ENCODE measurements around the gene OARD1. TPM values are rescaled to one million over a fixed set of nuclear protein-coding genes. Genes with fewer than 3 reads are reported as not detected.

OARD1 gene
- total RNA-seq (2021; fragmentation: NEBNext Ultra II Directional; extraction: Animal tissue kit (Norgen Biotek cat#: 25700)) (35.1 and 35.8 TPM in 2 replicates), polyA plus RNA-seq (2011; rRNA removed) (10.0 and 16.8 TPM in 2 replicates), polyA minus RNA-seq (2011; rRNA and poly(A)+ RNA removed) (12.1 and 14.3 TPM in 2 replicates)
- polyA plus RNA-seq (2011; cell fraction: cytosol; rRNA removed) = 23.6 TPM
- 17.7 TPM for polyA plus RNA-seq (2011; cell fraction: nucleus; rRNA removed)
- polyA plus RNA-seq (2012, experiment 1 of 2) = 39.9 to 57.0 TPM (median 45.3 TPM) in 4 replicates
- polyA plus RNA-seq (2012, experiment 2 of 2) = 14.5 TPM
- polyA plus RNA-seq (2013, experiment 1 of 2) = 39.3 TPM
- 38.0 TPM for polyA plus RNA-seq (2013, experiment 2 of 2)
- 6.8 TPM for polyA minus RNA-seq (2011; cell fraction: cytosol; rRNA and poly(A)+ RNA removed)
- polyA minus RNA-seq (2011; cell fraction: nucleus; rRNA and poly(A)+ RNA removed) = 31.0 TPM
- long read RNA-seq, experiment 1, transcript OARD1-210 (6 exons, 3,330 nt) = minor isoform, 8 of 44 reads
- long read RNA-seq, experiment 1, transcript OARD1-202 (6 exons, 1,337 nt) = major isoform, 11 of 44 reads
- long read RNA-seq, experiment 1, partial matches to known transcripts = 2 of 44 reads
- long read RNA-seq, experiment 1, other reads (novel, unspliced or antisense) = 12 of 44 reads
- long read RNA-seq, experiment 2, transcript OARD1-202 (6 exons, 1,337 nt) = minor isoform, 19 of 63 reads
- long read RNA-seq, experiment 2, transcript OARD1-210 (6 exons, 3,330 nt) = major isoform, 31 of 63 reads
- long read RNA-seq, experiment 2, partial matches to known transcripts = 0 of 63 reads
- long read RNA-seq, experiment 2, other reads (novel, unspliced or antisense) = 6 of 63 reads

- Histone ChIP-seq H3K79me2 (ENCODE audit: control insufficient read depth in 1 of 2, insufficient read depth in 2 of 2, low read length in 2 of 2) (peaks cover 26 to 36% of the 10 kb centered on the region in 2 experiments), H3K56ac (replicated peaks; ENCODE audit: insufficient read length, low read depth, low read length) (peak within 1 kb of the TSS; percentile 97), H3K27me3 (replicated peaks in 1 of 4; ENCODE audit: control insufficient read depth in 3 of 4, extremely low read depth in 1 of 4, insufficient read depth in 3 of 4, low read length in 3 of 4) (no peaks in the 10 kb centered on the region), H3K23ac (ENCODE audit: insufficient read length) (peak within 1 kb of the TSS; percentile 18), H3K4me1 (replicated peaks in 1 of 4; ENCODE audit: control insufficient read depth in 3 of 4, insufficient read depth in 4 of 4, low read length in 3 of 4) (peaks cover 2 to 5% (median 4%) of the 10 kb centered on the region in 4 experiments; a peak in 3 of 7 replicates), H2AFZ (ENCODE audit: low read length) (peak within 1 kb of the TSS; percentile 65), H3K23me2 (ENCODE audit: low read depth, low read length) (peaks cover 11% of the 10 kb centered on the region), H4K8ac (ENCODE audit: extremely low read depth, insufficient read depth, low read length) (peak within 1 kb of the TSS; percentile 97), H4K91ac (replicated peaks; ENCODE audit: insufficient read length, low read length) (peak within 1 kb of the TSS; percentile 87), H2BK12ac (ENCODE audit: low read depth, low read length) (no peak within 1 kb of the TSS), H4K20me1 (replicated peaks in 1 of 2; ENCODE audit: control insufficient read depth in 1 of 2, insufficient read depth in 2 of 2, low read length in 2 of 2) (peaks cover 0 to 7% of the 10 kb centered on the region in 2 experiments), H3K9me3 (ENCODE audit: insufficient read depth in 2 of 2, low read depth in 1 of 2, low read length in 1 of 2) (no peaks in the 10 kb centered on the region), H2BK5ac (ENCODE audit: low read depth, low read length) (peak within 1 kb of the TSS; percentile 98), H2BK15ac (ENCODE audit: low read length) (no peak within 1 kb of the TSS), H2AK5ac (ENCODE audit: low read depth, low read length) (no peak within 1 kb of the TSS), H3K9ac (replicated peaks in 1 of 4; ENCODE audit: extremely low read depth in 1 of 4, low read depth in 3 of 4, low read length in 3 of 4) (peak within 1 kb of the TSS; percentile 86 to 94 (median 93)), H3K18ac (ENCODE audit: extremely low read depth, low read length) (peak within 1 kb of the TSS; percentile 96), H2BK120ac (replicated peaks; ENCODE audit: low read depth, low read length) (no peak within 1 kb of the TSS), H2BK20ac (ENCODE audit: low read length) (0 out of 2 replicates have a peak within 1 kb of the TSS, but pooled peaks have one; percentile 44), H4K5ac (ENCODE audit: insufficient read length, low read depth, low read length) (peak within 1 kb of the TSS; percentile 91), H3K4me3 (ENCODE audit: extremely low read depth in 1 of 4, insufficient read depth in 2 of 4, low read depth in 3 of 4, low read length in 4 of 4) (peak within 1 kb of the TSS; percentile 83 to 96 (median 92)), H3K27ac (ENCODE audit: low read depth, low read length) (peak within 1 kb of the TSS; percentile 96), H3K4ac (replicated peaks; ENCODE audit: insufficient read length, low read depth, low read length) (peak within 1 kb of the TSS; percentile 91), H3K14ac (ENCODE audit: insufficient read length) (peak within 1 kb of the TSS; percentile 8), H3K4me2 (ENCODE audit: insufficient read depth in 1 of 2, low read depth in 2 of 2, low read length in 2 of 2) (peak within 1 kb of the TSS; percentile 89 to 98), H3K36me3 (ENCODE audit: control insufficient read depth in 2 of 4, insufficient read depth in 4 of 4, low read length in 3 of 4) (peaks cover 0 to 17% (median 8%) of the 10 kb centered on the region in 4 experiments; a peak in 6 of 8 replicates), H3K79me1 (ENCODE audit: low read depth, low read length) (no peaks in the 10 kb centered on the region)
- no peak for FAIRE-seq
- DNase-seq (ENCODE audit: low read depth in 1 of 2, low spot score in 2 of 2) = peak; percentile 97 to 98
- ChIA-PET POLR2A (ENCODE audit: partially characterized antibody) (interaction anchor here (0.7 to 2.6 kb wide), 6 partner anchors 9 to 44 kb away, joined by 3 to 9 read pairs (median 5); partner anchors contain the start of gene APOBEC2), CTCF (ENCODE audit: partially characterized antibody) (interaction anchor here (0.8 to 1.0 kb wide), 4 partner anchors 27 to 44 kb away, joined by 3 read pairs; partner anchors contain the start of gene UNC5CL)
- WGBS, 2 experiments (ENCODE audit: extremely low coverage in 1 of 2, insufficient coverage in 1 of 2, insufficient read length in 1 of 2, insufficient replicate concordance in 2 of 2, low coverage in 1 of 2, low lambda C conversion rate in 2 of 2, missing lambda C conversion rate in 1 of 2) = 0% methylated on average over 63 of the region's 63 CpGs; no CpG with 5 or more reads in 1 of the 2 experiments
- TF ChIP-seq CTCF (IDR thresholded peaks at IDR 0.05; ENCODE audit: control extremely low read depth in 1 of 3, insufficient read depth in 1 of 3, low read depth in 1 of 3, low read length in 3 of 3) = peak in 1 of 3 experiments; percentile 10; a peak in 1 of 4 replicates
- peak; percentile 34 to 84; a peak in 3 of 4 replicates for TF ChIP-seq HDAC2 (IDR thresholded peaks at IDR 0.05; ENCODE audit: borderline replicate concordance in 1 of 2, low read depth in 2 of 2, low read length in 2 of 2)
- peak; percentile 74 for TF ChIP-seq TEAD4 (IDR thresholded peaks at IDR 0.05; ENCODE audit: low read depth, low read length)
These were observed at the start of gene OARD1 for GRCh38 chr6:41071923-41072835. Gene OARD1 (minus strand): TSS chr6:41072356. CDS start chr6:41071634, 722 bp downstream.
